NK-92 (cell line): ENCODE results near the gene LTN1.

Experiments used
- DNase-seq: peaks from one replicate; lab custom pipeline; 2025; ENCODE audit not compliant: unreplicated experiment; lab: John Stamatoyannopoulos, UW

LTN1 gene

DNA sequence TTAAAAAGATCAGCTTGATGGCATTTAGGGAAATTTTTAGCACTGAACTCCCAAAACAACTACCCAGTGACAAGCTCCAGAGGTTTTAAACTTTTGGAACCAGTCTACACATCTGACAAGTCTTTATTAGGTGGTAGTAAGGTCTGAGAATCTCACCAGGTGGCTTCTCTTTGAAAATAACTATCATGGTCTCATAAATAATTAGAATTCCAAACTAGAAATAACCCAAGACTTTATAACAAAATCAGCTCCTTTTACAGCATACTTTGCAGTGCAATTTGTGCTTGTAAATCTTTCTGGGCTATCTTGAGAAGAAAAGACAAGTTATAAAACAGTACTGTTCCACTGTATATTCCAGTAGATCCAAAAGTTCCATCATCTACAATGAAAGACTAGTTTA is 108.7 kb downstream of the LTN1 start:
- DNase-seq, result no peak

DNA sequence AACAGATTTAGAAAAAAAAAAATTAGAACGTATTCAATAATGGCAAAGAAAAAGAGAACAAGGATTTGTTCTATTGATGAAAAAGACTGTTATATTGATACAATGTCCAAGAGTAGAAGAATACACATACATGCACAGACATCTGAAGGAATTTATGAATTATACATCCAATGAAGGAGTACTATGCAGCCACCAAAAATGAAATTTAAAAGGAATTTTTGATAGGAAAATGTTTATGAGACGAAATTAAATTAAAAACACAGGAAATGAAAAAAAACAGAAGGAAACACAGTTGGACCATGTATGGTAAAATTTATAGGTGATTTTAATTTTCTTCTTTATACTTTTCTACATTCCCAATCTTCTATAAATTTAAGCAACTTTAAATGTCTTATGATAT is 110.3 kb downstream of the LTN1 start:
- no peak for DNase-seq
